ENCODE measurements around the gene ADGRG6.

GRCh38 chr6:142280927-142281326 lies 20.9 kb upstream of the ADGRG6 start:
- no peak for TF ChIP-seq POLR2A (IDR thresholded peaks at IDR 0.05; ENCODE audit: low read length)
- TF ChIP-seq GATA1 (IDR thresholded peaks at IDR 0.05; ENCODE audit: low read depth, low read length), result no peak
